OCI-M2 (cell line): ENCODE measurements around the gene CDIPT.
A peak's percentile ranks its signal among the peaks of the same experiment; 100 is the strongest.
"Not testable (repeated sequence)": the region's sequence is repeated elsewhere in the genome, so short reads cannot be mapped to it uniquely, and the experiment has no call there.

Source experiments
- DNase-seq: peaks from one replicate; lab custom pipeline; 2025; ENCODE audit not compliant: unreplicated experiment; lab: John Stamatoyannopoulos, UW

CDIPT gene, protein sequence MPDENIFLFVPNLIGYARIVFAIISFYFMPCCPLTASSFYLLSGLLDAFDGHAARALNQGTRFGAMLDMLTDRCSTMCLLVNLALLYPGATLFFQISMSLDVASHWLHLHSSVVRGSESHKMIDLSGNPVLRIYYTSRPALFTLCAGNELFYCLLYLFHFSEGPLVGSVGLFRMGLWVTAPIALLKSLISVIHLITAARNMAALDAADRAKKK

GRCh38 chr16:29862884-29863668, at the start of gene CDIPT:
CDIPT (minus strand) TSS chr16:29863226; CDS start chr16:29862857, 369 bp downstream.
- peak; percentile 41 for DNase-seq

DNA sequence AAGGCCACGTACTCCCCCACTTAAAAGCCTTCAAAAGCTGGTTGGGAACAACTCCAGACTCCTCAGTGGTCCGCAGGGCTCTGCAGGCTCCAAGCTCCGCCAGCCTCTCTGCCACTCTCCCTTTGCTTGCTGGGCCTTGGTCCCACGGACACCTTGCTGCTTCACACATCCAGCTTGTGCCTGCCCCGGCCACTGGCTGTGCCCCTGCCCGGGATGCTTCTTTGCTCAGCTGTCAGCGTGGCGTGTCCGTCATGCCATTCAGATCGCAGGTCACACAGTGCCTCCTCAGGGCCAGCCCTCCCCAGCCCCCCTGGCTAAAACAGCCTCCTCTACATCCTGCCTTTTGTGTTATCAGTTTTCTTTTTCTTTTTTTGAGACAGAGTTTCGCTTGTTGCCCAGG, 49.1 kb upstream of the CDIPT start:
- no peak for DNase-seq

GRCh38 chr16:29911676-29912010, 48.6 kb upstream of the CDIPT start:
- DNase-seq = no peak

DNA sequence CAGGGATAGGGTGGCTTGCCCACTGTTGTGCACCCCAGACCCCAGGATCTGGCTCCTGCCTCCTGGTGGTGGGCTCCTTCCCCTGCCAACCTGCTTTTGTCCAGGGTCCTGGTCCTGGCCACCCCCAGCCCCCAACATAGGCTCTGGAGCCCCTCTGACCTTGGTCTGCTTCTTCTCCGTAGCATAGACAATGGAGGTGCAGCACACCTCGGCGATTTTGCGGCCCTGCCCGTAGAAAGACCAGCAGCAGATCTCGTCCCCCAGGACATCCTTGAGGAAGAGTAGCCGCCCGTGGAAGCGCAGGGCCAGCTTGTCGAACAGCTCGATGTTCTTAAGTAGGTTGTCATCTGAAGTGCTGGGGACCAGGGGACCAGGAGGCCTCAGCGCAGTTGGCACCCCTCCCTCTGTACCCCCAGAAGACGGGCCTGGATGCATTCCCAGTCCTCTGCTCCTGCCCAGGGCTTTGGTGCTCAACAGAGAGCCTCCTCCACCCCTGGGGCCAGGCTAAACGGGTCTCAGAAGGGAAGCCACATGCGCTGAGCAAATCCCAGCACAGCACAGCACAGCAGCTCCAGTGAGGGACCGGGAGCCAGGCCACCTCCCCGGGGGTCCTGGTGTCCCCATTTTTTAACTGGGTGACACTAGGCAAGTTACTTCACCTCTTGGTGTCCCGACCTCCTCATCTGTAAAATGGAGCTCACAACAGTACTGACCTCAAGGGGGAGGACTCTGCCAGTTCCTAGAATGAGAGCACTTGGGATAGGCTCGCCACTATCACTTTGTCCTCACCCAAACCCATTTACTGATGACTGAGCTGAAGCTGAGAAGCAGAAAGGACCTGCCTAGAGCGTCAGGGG, 48.0 kb upstream of the CDIPT start:
- no peak for DNase-seq

DNA sequence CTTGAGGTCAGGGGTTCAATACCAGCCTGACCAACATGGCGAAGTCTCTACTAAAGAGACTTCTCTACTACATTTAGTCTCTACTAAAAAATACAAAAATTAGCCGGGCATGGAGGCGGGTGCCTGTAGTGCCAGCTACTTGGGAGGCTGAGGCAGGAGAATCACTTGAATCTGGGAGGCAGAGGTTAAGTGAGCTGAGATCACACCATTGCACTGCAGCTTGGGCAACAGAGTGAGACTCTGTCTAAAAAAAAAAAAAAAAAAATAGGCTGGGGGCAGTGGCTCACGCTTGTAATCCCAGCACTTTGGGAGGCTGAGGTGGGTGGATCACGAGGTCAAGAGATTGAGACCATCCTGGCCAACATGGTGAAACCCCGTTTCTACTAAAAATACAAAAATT, 46.8 kb upstream of the CDIPT start:
- DNase-seq = not testable (repeated sequence)

- DNase-seq = no peak
Measured at GRCh38 chr16:29909391-29909790, 46.4 kb upstream of the CDIPT start.

- DNase-seq = no peak
Measured at GRCh38 chr16:29908719-29909220, 45.7 kb upstream of the CDIPT start.

- no peak for DNase-seq
Measured at GRCh38 chr16:29907973-29908372, 44.9 kb upstream of the CDIPT start.

GRCh38 chr16:29906520-29907244, 43.7 kb upstream of the CDIPT start:
- DNase-seq = no peak

GRCh38 chr16:29905668-29906067, 42.6 kb upstream of the CDIPT start:
- no peak for DNase-seq

- no peak for DNase-seq
Measured at GRCh38 chr16:29904947-29905346, 41.9 kb upstream of the CDIPT start.

- no peak for DNase-seq
Measured at GRCh38 chr16:29903590-29903989, 40.6 kb upstream of the CDIPT start.

DNA sequence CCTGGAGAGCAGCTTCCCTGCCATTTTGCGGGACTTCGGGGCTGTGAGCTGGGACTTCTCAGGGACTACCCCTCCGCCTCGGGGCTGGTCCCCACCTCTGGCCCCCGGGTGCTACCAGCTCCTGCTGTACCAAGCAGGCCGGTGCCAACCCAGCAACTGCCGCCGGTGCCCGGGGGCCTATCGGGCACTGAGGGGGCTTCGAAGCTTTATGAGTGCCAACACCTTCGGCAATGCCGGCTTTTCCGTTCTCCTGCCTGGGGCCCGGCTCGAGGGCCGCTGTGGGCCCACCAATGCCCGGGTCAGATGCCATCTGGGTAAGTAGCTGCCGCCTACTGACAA, 38.5 kb upstream of the CDIPT start:
- DNase-seq = no peak

DNA sequence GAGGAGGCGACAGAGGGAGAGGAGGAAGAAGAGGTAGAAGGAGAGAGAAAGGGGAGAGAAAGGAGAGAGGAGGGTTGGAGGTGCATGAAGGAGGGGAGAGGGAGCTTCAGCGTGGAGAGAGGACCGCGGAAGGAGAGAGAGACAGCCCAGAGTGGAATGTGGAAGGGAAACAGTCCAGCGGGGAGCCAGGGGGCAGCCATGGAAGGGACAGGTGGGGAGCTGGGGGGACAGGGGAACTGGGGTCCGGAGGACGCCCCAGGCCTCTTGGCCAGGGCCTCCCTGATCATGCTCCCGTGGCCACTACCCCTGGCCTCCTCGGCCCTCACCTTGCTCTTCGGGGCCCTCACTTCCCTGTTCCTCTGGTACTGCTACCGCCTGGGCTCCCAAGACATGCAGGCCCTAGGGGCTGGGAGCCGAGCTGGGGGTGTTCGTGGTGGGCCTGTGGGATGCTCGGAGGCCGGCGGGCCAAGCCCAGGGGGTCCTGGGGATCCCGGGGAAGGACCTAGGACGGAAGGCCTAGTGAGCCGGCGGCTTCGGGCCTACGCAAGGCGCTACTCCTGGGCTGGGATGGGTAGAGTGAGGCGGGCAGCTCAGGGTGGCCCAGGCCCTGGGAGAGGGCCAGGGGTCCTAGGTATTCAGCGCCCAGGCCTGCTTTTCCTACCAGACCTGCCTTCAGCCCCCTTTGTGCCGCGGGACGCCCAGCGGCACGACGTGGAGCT, 38.0 kb upstream of the CDIPT start:
- no peak for DNase-seq

- DNase-seq = no peak
Measured at GRCh38 chr16:29900102-29900887, 37.3 kb upstream of the CDIPT start, which contains the start of gene ASPHD1. ASPHD1 (plus strand) TSS chr16:29900488; CDS start chr16:29900972, 484 bp downstream.

DNA sequence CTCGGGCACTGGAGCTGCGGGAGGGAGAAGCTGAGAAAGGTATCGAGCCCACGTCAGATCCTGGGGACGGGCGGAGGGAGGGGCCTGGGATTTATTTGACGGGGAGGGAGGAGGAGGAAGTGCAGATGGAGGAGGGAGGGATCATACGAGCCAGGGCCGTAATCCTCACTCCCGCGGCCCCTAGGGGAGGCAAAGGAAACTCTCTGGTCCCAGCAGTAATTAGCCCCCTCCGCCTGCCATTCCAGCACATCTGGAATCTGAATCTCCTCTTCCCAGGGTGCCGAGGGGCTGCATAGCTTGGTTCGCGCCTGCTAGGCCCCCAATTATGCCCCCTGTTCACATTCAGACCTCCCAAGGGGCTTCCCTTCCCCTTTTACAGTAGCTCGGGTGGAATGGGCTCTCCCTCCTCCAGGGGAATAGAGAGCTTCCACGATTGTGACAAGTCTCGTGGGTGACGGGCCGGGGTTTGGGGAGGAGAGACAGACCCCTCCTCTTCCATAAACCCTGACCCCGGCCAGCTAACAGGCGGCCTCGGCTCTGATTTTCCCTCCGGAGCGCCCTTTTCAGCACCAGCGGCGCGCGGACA, 36.6 kb upstream of the CDIPT start, which contains the start of gene SEZ6L2:
SEZ6L2 (minus strand) TSS at position 35 of the 586 bp plus-strand sequence. CDS start 531 bp downstream, outside the sequence.
- DNase-seq = no peak

DNA sequence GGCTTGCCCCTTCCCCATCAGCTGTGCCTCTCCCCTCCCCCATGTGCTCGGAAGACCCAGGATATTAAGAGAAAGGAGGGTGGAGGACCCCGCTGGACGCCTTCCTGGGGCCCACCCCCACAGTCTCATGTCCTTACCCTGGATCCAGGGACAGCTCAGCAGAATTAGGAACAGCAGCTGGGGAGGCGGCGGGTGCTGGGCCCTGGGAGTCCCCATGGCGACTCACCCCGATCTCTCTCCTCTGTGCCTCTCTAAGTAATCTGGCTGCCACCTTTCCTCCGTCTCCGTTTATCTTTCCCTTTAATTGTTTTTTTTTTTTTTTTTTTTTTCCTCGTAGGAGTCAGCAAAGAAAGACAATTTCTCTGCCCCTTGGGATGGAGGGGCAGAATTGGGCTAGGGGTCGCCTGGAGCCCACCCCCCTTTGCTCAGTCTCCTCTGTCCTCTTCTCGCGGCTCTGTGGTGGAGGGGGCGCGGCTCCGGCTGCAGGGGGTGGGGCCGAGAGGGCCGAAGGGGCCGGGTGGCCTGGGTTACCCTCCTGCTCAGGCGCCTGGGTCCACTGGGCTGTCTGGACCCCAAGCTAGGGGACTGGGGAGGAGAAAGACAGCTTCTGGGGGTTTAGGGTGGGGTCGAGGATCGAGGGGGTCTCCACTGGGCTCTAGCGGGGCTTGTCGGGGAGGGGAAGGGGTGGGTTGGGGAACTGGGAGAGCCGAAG, 35.9 kb upstream of the CDIPT start:
- DNase-seq = no peak

GRCh38 chr16:29898135-29898803, 35.2 kb upstream of the CDIPT start:
- no peak for DNase-seq
